SK-N-SH treated with all-trans-retinoic acid at 6 μM for 48 hours (cell line): Measurements from ENCODE around the gene DOCK11.

Source experiments
- ATAC-seq: fragments of 200-7000 bp; cut with Tn5 transposase; 3 replicates; pipeline ENCODE4 v1.9.1; 2020; ENCODE audit warnings: mild to moderate bottlenecking, moderate library complexity
- ARNTL ChIP-seq: fragments of 450-650 bp; formaldehyde crosslinking; IDR thresholded peaks from 2 replicates; pipeline ENCODE4 v1.5.0; 2020; ENCODE audit warnings: low read depth, mild to moderate bottlenecking, moderate library complexity, borderline replicate concordance
- BACH2 ChIP-seq: fragments of 250-450 bp; sonication (Bioruptor Pico); IDR thresholded peaks from 2 replicates; pipeline ENCODE4 v1.9.0; 2021; ENCODE audit warnings: mild to moderate bottlenecking, borderline replicate concordance
- CSDC2 ChIP-seq: fragments of 250-450 bp; sonication (Bioruptor Pico); IDR thresholded peaks from 2 replicates; pipeline ENCODE4 v1.5.0; 2020; ENCODE audit warnings: mild to moderate bottlenecking, moderate library complexity
- ESRRG ChIP-seq: fragments of 250-450 bp; sonication (Bioruptor Pico); IDR thresholded peaks from 2 replicates; pipeline ENCODE4 v1.6.1; 2021; ENCODE audit warnings: mild to moderate bottlenecking
- GLIS3 ChIP-seq: fragments of 250-450 bp; sonication (Bioruptor Pico); IDR thresholded peaks from 2 replicates; pipeline ENCODE4 v1.5.0; 2020; ENCODE audit warnings: mild to moderate bottlenecking, moderate library complexity
- ISL1 ChIP-seq: fragments of 250-450 bp; sonication (Bioruptor Pico); IDR thresholded peaks from 2 replicates; pipeline ENCODE4 v2.1.2; 2022; ENCODE audit warnings: mild to moderate bottlenecking, moderate library complexity
- OSR1 ChIP-seq: fragments of 250-450 bp; sonication (Bioruptor Pico); IDR thresholded peaks from 2 replicates; pipeline ENCODE4 v1.8.0; 2022; ENCODE audit warnings: moderate library complexity, mild to moderate bottlenecking, inconsistent platforms
- PPARA ChIP-seq: fragments of 250-450 bp; sonication (Bioruptor Pico); IDR thresholded peaks from 2 replicates; pipeline ENCODE4 v1.5.0; 2020; ENCODE audit warnings: mild to moderate bottlenecking, borderline replicate concordance
- RARB ChIP-seq: fragments of 250-450 bp; sonication (Bioruptor Pico); IDR thresholded peaks from 2 replicates; pipeline ENCODE4 v1.8.0; 2021; ENCODE audit warnings: mild to moderate bottlenecking, moderate library complexity
- SNAI2 ChIP-seq: fragments of 250-450 bp; sonication (Bioruptor Pico); IDR thresholded peaks from 2 replicates; pipeline ENCODE4 v1.5.0; 2020; ENCODE audit warnings: mild to moderate bottlenecking, moderate library complexity
- TCF4 ChIP-seq: fragments of 250-450 bp; sonication (Bioruptor Pico); IDR thresholded peaks from 2 replicates; pipeline ENCODE4 v1.8.0; 2021; ENCODE audit warnings: mild to moderate bottlenecking, moderate library complexity, borderline replicate concordance
- TOX ChIP-seq: fragments of 250-450 bp; sonication (Bioruptor Pico); IDR thresholded peaks from 2 replicates; pipeline ENCODE4 v1.8.0; 2021; ENCODE audit warnings: mild to moderate bottlenecking, moderate library complexity, borderline replicate concordance
- ZC3H10 ChIP-seq: fragments of 250-450 bp; sonication (Bioruptor Pico); IDR thresholded peaks from 2 replicates; pipeline ENCODE4 v1.5.1; 2021; ENCODE audit warnings: mild to moderate bottlenecking, moderate library complexity
- ZFP3 ChIP-seq: fragments of 250-450 bp; sonication (Bioruptor Pico); IDR thresholded peaks from 2 replicates; pipeline ENCODE4 v1.5.0; 2020; ENCODE audit warnings: mild to moderate bottlenecking, moderate library complexity
- ZFP30 ChIP-seq: fragments of 450-650 bp; formaldehyde crosslinking; IDR thresholded peaks from 2 replicates; pipeline ENCODE4 v1.5.0; 2022; ENCODE audit warnings: mild to moderate bottlenecking, moderate library complexity
- ZNF565 ChIP-seq: fragments of 450-650 bp; formaldehyde crosslinking; conservative IDR thresholded peaks from 2 replicates; pipeline ENCODE4 v1.5.0; 2020; ENCODE audit warnings: low read depth, mild to moderate bottlenecking, moderate library complexity
- ZNF70 ChIP-seq: fragments of 450-650 bp; formaldehyde crosslinking; IDR thresholded peaks from 2 replicates; pipeline ENCODE4 v1.5.0; 2020; ENCODE audit warnings: mild to moderate bottlenecking, moderate library complexity
- ZNF8 ChIP-seq: fragments of 450-650 bp; formaldehyde crosslinking; IDR thresholded peaks from 2 replicates; pipeline ENCODE4 v1.5.0; 2020; ENCODE audit warnings: mild to moderate bottlenecking, moderate library complexity
- TF ChIP-seq, protein P1 (sequence below): fragments of 250-450 bp; sonication (Bioruptor Pico); IDR thresholded peaks from 2 replicates; pipeline ENCODE4 v1.5.0; 2020; ENCODE audit warnings: mild to moderate bottlenecking, moderate library complexity
- TF ChIP-seq, protein P2 (sequence below): fragments of 250-450 bp; sonication (Bioruptor Pico); IDR thresholded peaks from 2 replicates; pipeline ENCODE4 v1.5.1; 2021; ENCODE audit warnings: mild to moderate bottlenecking, moderate library complexity
- TF ChIP-seq, protein P3 (sequence below): fragments of 250-450 bp; sonication (Bioruptor Pico); IDR thresholded peaks from 2 replicates; pipeline ENCODE4 v1.8.0; 2020; ENCODE audit warnings: mild to moderate bottlenecking, moderate library complexity, borderline replicate concordance
- TF ChIP-seq, protein P4 (sequence below): fragments of 250-450 bp; sonication (Bioruptor Pico); IDR thresholded peaks from 2 replicates; pipeline ENCODE4 v1.8.0; 2021; ENCODE audit warnings: low read depth, mild to moderate bottlenecking, moderate library complexity, borderline replicate concordance
- TF ChIP-seq, protein P5 (sequence below): fragments of 250-450 bp; sonication (Bioruptor Pico); IDR thresholded peaks from 2 replicates; pipeline ENCODE4 v1.5.1; 2020; ENCODE audit warnings: low read depth, mild to moderate bottlenecking, moderate library complexity

The DOCK11 gene

DNA sequence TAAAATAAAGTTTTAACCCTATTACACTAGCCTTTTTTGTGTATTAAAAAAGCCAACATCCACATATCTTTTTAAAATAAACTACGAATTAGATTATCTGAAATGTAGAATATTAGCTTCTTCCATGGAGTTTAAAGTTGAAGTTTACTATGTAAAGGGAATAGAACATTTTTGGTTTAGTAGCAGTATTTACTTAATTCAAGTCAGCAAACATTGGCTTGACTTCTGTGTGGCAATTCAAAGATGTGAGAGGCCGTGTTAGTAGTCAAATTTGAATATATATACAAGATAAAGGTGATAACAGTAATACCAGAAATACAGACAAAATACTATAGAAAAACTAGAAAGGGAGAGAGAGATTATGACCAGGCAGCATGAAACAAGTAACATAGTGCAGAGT, 116.7 kb downstream of the DOCK11 start:
- ATAC-seq = no peak
- TF ChIP-seq, protein P1, sequence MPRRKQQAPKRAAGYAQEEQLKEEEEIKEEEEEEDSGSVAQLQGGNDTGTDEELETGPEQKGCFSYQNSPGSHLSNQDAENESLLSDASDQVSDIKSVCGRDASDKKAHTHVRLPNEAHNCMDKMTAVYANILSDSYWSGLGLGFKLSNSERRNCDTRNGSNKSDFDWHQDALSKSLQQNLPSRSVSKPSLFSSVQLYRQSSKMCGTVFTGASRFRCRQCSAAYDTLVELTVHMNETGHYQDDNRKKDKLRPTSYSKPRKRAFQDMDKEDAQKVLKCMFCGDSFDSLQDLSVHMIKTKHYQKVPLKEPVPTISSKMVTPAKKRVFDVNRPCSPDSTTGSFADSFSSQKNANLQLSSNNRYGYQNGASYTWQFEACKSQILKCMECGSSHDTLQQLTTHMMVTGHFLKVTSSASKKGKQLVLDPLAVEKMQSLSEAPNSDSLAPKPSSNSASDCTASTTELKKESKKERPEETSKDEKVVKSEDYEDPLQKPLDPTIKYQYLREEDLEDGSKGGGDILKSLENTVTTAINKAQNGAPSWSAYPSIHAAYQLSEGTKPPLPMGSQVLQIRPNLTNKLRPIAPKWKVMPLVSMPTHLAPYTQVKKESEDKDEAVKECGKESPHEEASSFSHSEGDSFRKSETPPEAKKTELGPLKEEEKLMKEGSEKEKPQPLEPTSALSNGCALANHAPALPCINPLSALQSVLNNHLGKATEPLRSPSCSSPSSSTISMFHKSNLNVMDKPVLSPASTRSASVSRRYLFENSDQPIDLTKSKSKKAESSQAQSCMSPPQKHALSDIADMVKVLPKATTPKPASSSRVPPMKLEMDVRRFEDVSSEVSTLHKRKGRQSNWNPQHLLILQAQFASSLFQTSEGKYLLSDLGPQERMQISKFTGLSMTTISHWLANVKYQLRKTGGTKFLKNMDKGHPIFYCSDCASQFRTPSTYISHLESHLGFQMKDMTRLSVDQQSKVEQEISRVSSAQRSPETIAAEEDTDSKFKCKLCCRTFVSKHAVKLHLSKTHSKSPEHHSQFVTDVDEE (CRISPR knock-in tag) = no peak
- TF ChIP-seq, protein P2, sequence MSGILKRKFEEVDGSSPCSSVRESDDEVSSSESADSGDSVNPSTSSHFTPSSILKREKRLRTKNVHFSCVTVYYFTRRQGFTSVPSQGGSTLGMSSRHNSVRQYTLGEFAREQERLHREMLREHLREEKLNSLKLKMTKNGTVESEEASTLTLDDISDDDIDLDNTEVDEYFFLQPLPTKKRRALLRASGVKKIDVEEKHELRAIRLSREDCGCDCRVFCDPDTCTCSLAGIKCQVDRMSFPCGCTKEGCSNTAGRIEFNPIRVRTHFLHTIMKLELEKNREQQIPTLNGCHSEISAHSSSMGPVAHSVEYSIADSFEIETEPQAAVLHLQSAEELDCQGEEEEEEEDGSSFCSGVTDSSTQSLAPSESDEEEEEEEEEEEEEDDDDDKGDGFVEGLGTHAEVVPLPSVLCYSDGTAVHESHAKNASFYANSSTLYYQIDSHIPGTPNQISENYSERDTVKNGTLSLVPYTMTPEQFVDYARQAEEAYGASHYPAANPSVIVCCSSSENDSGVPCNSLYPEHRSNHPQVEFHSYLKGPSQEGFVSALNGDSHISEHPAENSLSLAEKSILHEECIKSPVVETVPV (CRISPR knock-in tag) = no peak
- TF ChIP-seq SNAI2 (CRISPR knock-in tag) (no peak), ZFP3 (CRISPR knock-in tag) (no peak), ZFP30 (CRISPR knock-in tag) (no peak), ESRRG (CRISPR knock-in tag) (no peak), OSR1 (CRISPR knock-in tag) (no peak), ARNTL (CRISPR knock-in tag) (no peak), TOX (CRISPR knock-in tag) (no peak), ZNF8 (CRISPR knock-in tag) (no peak)
- TF ChIP-seq, protein P3, sequence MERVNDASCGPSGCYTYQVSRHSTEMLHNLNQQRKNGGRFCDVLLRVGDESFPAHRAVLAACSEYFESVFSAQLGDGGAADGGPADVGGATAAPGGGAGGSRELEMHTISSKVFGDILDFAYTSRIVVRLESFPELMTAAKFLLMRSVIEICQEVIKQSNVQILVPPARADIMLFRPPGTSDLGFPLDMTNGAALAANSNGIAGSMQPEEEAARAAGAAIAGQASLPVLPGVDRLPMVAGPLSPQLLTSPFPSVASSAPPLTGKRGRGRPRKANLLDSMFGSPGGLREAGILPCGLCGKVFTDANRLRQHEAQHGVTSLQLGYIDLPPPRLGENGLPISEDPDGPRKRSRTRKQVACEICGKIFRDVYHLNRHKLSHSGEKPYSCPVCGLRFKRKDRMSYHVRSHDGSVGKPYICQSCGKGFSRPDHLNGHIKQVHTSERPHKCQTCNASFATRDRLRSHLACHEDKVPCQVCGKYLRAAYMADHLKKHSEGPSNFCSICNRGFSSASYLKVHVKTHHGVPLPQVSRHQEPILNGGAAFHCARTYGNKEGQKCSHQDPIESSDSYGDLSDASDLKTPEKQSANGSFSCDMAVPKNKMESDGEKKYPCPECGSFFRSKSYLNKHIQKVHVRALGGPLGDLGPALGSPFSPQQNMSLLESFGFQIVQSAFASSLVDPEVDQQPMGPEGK (CRISPR knock-in tag) = no peak
- TF ChIP-seq, protein P4, sequence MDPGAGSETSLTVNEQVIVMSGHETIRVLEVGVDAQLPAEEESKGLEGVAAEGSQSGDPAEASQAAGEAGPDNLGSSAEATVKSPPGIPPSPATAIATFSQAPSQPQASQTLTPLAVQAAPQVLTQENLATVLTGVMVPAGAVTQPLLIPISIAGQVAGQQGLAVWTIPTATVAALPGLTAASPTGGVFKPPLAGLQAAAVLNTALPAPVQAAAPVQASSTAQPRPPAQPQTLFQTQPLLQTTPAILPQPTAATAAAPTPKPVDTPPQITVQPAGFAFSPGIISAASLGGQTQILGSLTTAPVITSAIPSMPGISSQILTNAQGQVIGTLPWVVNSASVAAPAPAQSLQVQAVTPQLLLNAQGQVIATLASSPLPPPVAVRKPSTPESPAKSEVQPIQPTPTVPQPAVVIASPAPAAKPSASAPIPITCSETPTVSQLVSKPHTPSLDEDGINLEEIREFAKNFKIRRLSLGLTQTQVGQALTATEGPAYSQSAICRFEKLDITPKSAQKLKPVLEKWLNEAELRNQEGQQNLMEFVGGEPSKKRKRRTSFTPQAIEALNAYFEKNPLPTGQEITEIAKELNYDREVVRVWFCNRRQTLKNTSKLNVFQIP (CRISPR knock-in tag) = no peak

DNA sequence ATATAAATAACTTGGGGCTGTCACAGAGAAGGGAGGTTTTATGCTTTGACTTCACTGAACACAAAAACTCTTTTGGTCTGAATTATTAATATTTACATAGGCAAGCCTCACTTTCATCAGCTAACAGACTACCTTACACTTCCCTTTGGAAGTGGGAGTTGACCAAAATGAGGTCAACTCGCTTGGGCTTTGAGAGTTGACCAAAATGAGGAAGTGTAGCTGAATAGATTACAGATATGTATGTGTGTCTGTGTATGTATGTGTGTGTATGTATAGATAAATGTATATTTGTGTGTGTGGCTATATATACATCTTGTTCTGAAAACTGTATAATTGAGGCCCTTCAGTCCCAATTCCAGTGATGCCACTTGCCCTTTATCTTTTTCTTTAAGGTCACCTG, 118.5 kb downstream of the DOCK11 start:
- TF ChIP-seq ISL1 = no peak
- TF ChIP-seq GLIS3 (CRISPR knock-in tag) = no peak
- TF ChIP-seq, protein P5, sequence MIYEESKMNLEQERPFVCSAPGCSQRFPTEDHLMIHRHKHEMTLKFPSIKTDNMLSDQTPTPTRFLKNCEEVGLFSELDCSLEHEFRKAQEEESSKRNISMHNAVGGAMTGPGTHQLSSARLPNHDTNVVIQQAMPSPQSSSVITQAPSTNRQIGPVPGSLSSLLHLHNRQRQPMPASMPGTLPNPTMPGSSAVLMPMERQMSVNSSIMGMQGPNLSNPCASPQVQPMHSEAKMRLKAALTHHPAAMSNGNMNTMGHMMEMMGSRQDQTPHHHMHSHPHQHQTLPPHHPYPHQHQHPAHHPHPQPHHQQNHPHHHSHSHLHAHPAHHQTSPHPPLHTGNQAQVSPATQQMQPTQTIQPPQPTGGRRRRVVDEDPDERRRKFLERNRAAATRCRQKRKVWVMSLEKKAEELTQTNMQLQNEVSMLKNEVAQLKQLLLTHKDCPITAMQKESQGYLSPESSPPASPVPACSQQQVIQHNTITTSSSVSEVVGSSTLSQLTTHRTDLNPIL = no peak
- TF ChIP-seq SNAI2 (CRISPR knock-in tag) = no peak
- no peak for TF ChIP-seq ZC3H10 (CRISPR knock-in tag)
- TF ChIP-seq TOX (CRISPR knock-in tag) = no peak
- no peak for TF ChIP-seq ZNF70 (CRISPR knock-in tag)
- TF ChIP-seq BACH2 (CRISPR knock-in tag) = no peak
- no peak for TF ChIP-seq CSDC2 (CRISPR knock-in tag)
- no peak for TF ChIP-seq ARNTL (CRISPR knock-in tag)
- TF ChIP-seq ZFP30 (CRISPR knock-in tag) = no peak
- no peak for TF ChIP-seq ZFP3 (CRISPR knock-in tag)
- no peak for TF ChIP-seq ESRRG (CRISPR knock-in tag)
- ATAC-seq = no peak

DNA sequence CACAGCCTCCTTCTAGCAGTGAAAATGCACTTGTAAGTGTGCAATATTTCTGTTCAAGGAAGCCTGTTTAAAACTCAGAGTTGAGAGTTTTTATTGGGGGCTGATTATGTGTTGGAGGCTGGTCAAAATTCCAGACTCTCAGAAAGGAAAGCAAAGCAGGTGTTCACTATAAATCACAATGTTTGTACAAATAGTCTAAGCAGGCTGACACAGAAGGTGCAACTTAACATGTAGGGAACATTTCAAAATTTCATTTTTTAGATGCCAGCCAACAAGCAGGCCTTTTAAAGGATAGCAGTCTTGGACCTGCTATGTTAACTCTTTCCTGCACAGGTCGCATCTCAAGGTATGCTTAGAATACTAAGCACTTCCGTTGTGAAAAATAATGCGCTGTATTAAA, 119.5 kb downstream of the DOCK11 start:
- ATAC-seq = no peak
- TF ChIP-seq PPARA (no peak), ZNF565 (CRISPR knock-in tag) (no peak), ZNF70 (CRISPR knock-in tag) (no peak), RARB (CRISPR knock-in tag) (no peak), CSDC2 (CRISPR knock-in tag) (no peak), ESRRG (CRISPR knock-in tag) (no peak), SNAI2 (CRISPR knock-in tag) (no peak), TCF4 (CRISPR knock-in tag) (no peak), ZNF8 (CRISPR knock-in tag) (no peak)
- TF ChIP-seq, protein P3 (CRISPR knock-in tag) = no peak
- TF ChIP-seq, protein P1 (CRISPR knock-in tag) = no peak
